ENCODE measurements around the gene MRPS18A. TPM values are rescaled to one million over a fixed set of nuclear protein-coding genes. Genes with fewer than 3 reads are reported as not detected.
A peak's percentile ranks its signal among the peaks of the same experiment; 100 is the strongest.

MRPS18A gene
- total RNA-seq, 1 experiment from 2014 or later: 54.8 TPM

DNA sequence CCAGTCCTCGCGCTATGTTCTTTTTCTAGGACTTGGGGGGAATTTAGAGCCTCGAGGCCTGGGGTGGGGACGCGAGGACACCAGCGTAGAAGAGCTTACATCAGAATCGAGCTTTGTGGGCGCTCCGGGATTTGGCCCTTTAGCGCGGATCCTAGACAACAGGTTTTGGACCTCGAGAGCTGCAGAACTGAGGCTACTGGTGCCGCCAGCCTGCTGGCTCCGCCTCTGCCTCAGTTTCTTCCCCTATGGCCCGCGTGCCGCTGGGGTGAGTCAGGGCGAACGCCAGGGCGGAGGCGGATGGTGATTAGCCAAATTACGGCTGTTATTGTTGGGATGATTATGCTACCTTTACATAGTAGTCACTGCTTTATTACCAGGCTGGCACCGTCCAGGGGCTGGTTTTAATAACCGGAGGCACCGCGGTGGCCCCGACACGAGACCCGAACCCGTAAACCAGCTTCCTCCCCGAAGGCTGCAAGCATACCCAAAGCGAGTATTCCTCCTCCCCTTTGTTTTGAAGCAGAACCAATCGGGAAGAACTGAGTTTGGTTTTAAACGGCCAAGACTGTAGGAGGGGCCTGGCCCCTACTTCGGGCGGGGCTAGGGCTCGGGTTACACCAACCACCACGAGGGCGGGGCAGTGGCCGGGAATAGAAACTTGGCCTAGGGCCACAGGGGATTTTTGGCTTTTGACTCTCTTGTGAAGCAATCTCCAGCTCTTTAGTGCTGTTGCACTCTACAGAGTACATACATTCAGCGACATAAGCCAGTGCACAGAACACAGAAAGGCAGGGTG is 57.9 kb downstream of the MRPS18A start:
- H3F3A ChIP-seq (ENCODE audit: insufficient read depth, low read depth): peaks cover 45% of the 10 kb centered on the region
- H3K9me3 ChIP-seq (ENCODE audit: insufficient read depth, low read depth): no peaks in the 10 kb centered on the region
- H3K27me3 ChIP-seq (ENCODE audit: insufficient read depth, low read depth): no peaks in the 10 kb centered on the region
- peak; percentile 96 to 97 for DNase-seq
- H3K4me1 ChIP-seq (replicated peaks; ENCODE audit: insufficient read depth): peaks cover 34% of the 10 kb centered on the region
- peak overlapping the region; percentile 85 for H3K4me2 ChIP-seq
- H2AFZ ChIP-seq: peak overlapping the region; percentile 75
- H3K36me3 ChIP-seq (ENCODE audit: low read depth): peaks cover 21% of the 10 kb centered on the region
- H4K20me1 ChIP-seq (ENCODE audit: insufficient read depth): no peaks in the 10 kb centered on the region
- POLR2A ChIA-PET (ENCODE audit: unreplicated experiment): interaction anchor here (0.5 to 0.8 kb wide), 15 partner anchors 36 to 1065 kb away, joined by 3 to 35 read pairs (median 5); partner anchors contain the start of genes HSP90AB1 and VEGFA
- peaks cover 36% of the 10 kb centered on the region for H3K79me2 ChIP-seq (ENCODE audit: low read depth)
- BruUV-seq (replicated peaks): TSS peak; percentile 48
- CTCF ChIA-PET: interaction anchor here (0.6 to 1.3 kb wide), 4 partner anchors 141 to 462 kb away, joined by 3 to 6 read pairs (median 4); partner anchors contain the start of gene VEGFA
- H3K9me2 ChIP-seq (ENCODE audit: insufficient read depth): no peaks in the 10 kb centered on the region
- intact Hi-C loops (cut with micrococcal nuclease; ENCODE audit: unreplicated experiment): loop anchor here (2.0 to 5.0 kb wide), 3 partner anchors 38 to 457 kb away; partner anchors contain the start of genes SRF and VEGFA
- peak overlapping the region; percentile 93 for H3K4me3 ChIP-seq
- no peak for TF ChIP-seq EZH2 (IDR thresholded peaks at IDR 0.05; ENCODE audit: low read depth)
- TF ChIP-seq, protein P1, sequence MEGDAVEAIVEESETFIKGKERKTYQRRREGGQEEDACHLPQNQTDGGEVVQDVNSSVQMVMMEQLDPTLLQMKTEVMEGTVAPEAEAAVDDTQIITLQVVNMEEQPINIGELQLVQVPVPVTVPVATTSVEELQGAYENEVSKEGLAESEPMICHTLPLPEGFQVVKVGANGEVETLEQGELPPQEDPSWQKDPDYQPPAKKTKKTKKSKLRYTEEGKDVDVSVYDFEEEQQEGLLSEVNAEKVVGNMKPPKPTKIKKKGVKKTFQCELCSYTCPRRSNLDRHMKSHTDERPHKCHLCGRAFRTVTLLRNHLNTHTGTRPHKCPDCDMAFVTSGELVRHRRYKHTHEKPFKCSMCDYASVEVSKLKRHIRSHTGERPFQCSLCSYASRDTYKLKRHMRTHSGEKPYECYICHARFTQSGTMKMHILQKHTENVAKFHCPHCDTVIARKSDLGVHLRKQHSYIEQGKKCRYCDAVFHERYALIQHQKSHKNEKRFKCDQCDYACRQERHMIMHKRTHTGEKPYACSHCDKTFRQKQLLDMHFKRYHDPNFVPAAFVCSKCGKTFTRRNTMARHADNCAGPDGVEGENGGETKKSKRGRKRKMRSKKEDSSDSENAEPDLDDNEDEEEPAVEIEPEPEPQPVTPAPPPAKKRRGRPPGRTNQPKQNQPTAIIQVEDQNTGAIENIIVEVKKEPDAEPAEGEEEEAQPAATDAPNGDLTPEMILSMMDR (conservative IDR thresholded peaks at IDR 0.05): no peak
- peak overlapping the region; percentile 97 for H3K27ac ChIP-seq

DNA sequence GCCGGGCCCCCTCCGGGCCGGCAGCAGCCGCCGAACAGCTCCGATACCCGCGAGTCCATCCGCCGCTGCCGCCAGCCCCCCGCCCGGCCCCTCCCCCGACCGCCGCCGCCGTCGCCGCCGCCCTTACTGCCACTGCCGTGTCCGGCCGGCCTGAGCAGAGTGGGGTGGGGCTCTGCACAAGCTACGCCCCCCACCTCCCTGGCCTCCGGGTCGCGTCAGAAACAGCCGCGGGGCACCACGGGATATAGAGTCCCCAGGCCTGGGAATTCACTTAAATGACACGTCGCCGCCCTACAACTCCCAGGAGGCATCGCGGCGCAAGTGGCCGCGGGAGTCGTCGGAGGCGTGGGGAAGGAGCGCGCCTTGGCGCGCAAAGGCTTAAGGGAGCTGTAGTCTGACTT is 58.5 kb downstream of the MRPS18A start, which contains the start of gene GTPBP2:
GTPBP2 (minus strand) TSS at position 161 of the 401 bp plus-strand sequence; CDS start at position 59, 102 bp downstream.
- H3K4me2 ChIP-seq: peak within 1 kb of the TSS; percentile 85
- H2AFZ ChIP-seq: peak within 1 kb of the TSS; percentile 75
- ChIA-PET POLR2A (ENCODE audit: unreplicated experiment) (interaction anchor here (0.6 to 0.8 kb wide), 11 partner anchors 36 to 1064 kb away, joined by 3 to 35 read pairs (median 5); partner anchors contain the start of genes HSP90AB1 and VEGFA), CTCF (interaction anchor here (0.7 to 1.3 kb wide), 3 partner anchors 141 to 462 kb away, joined by 4 to 6 read pairs (median 5); partner anchors contain the start of gene VEGFA)
- intact Hi-C loops (cut with micrococcal nuclease; ENCODE audit: unreplicated experiment): loop anchor here (5.0 kb wide), 1 partner anchor 457 kb away; the partner anchor contains the start of gene SRF
- peak within 1 kb of the TSS; percentile 97 for H3K27ac ChIP-seq
- no peaks in the 10 kb centered on the region for H3K27me3 ChIP-seq (ENCODE audit: insufficient read depth, low read depth)
- H3K9me3 ChIP-seq (ENCODE audit: insufficient read depth, low read depth): no peaks in the 10 kb centered on the region
- H3F3A ChIP-seq (ENCODE audit: insufficient read depth, low read depth): peaks cover 44% of the 10 kb centered on the region
- H3K9me2 ChIP-seq (ENCODE audit: insufficient read depth): no peaks in the 10 kb centered on the region
- TF ChIP-seq EZH2 (IDR thresholded peaks at IDR 0.05; ENCODE audit: low read depth): no peak
- TF ChIP-seq, protein P1 (conservative IDR thresholded peaks at IDR 0.05): no peak
- H3K36me3 ChIP-seq (ENCODE audit: low read depth): peaks cover 26% of the 10 kb centered on the region
- no TSS peak for BruUV-seq (replicated peaks)
- H4K20me1 ChIP-seq (ENCODE audit: insufficient read depth): no peaks in the 10 kb centered on the region
- H3K79me2 ChIP-seq (ENCODE audit: low read depth): peaks cover 36% of the 10 kb centered on the region
- peak within 1 kb of the TSS; percentile 93 for H3K4me3 ChIP-seq
- peaks cover 34% of the 10 kb centered on the region for H3K4me1 ChIP-seq (replicated peaks; ENCODE audit: insufficient read depth)
- DNase-seq: peak; percentile 95 to 99

DNA sequence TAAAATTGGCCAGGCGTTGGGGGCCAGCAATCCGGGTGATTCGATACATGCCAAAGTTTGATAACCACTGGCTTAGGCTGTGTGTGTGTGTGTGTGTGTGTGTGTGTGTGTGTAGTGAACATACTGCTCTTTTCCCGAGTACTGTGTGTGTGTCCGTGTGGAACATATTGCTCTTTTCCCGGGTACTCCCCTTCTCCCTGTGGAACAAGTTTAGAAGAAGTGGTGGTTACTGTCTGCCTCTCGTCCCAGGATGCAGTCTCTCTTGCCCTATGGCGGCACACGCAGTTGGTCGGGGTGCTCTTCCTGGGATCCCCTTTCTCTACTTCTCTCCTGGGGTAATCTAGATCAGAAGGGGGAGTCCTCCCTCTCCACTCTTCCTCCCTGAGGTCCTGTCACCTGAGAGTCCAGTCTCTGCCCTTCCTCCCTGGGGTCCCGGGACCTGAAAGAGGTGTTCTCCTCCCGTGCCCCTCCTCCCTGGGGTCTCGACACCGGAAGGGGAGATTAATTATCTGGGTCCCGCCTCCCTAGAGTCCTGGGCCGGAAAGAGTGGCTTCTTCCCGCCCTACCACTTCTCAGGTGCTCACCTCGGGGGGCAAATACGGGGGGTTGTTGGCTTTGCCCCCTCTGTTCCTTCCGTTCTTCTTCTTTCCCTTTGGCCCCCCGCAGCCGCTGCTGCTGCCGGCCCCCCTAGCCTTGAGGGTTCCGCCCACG is 59.0 kb downstream of the MRPS18A start:
- Histone ChIP-seq H3K36me3 (ENCODE audit: low read depth) (peaks cover 32% of the 10 kb centered on the region), H4K20me1 (ENCODE audit: insufficient read depth) (no peaks in the 10 kb centered on the region), H2AFZ (0 out of 2 replicates have a peak overlapping the region, but pooled peaks have one; percentile 49), H3K27ac (peak overlapping the region; percentile 96), H3K9me3 (ENCODE audit: insufficient read depth, low read depth) (no peaks in the 10 kb centered on the region), H3K9me2 (ENCODE audit: insufficient read depth) (no peaks in the 10 kb centered on the region), H3K79me2 (ENCODE audit: low read depth) (peaks cover 36% of the 10 kb centered on the region), H3F3A (ENCODE audit: insufficient read depth, low read depth) (peaks cover 44% of the 10 kb centered on the region), H3K4me2 (peak overlapping the region; percentile 79), H3K27me3 (ENCODE audit: insufficient read depth, low read depth) (no peaks in the 10 kb centered on the region), H3K4me3 (peak overlapping the region; percentile 93), H3K4me1 (replicated peaks; ENCODE audit: insufficient read depth) (peaks cover 34% of the 10 kb centered on the region)
- ChIA-PET CTCF (interaction anchor here (1.0 kb wide), 1 partner anchor 144 kb away, joined by 4 read pairs; no protein-coding TSS in a partner anchor), POLR2A (ENCODE audit: unreplicated experiment) (interaction anchor here (0.6 to 0.7 kb wide), 4 partner anchors 37 to 406 kb away, joined by 3 to 35 read pairs (median 6); no protein-coding TSS in a partner anchor)
- TF ChIP-seq, protein P1 (conservative IDR thresholded peaks at IDR 0.05): no peak
- no peak for TF ChIP-seq EZH2 (IDR thresholded peaks at IDR 0.05; ENCODE audit: low read depth)
- intact Hi-C loops (cut with micrococcal nuclease; ENCODE audit: unreplicated experiment): loop anchor here (5.0 kb wide), 1 partner anchor 456 kb away; the partner anchor contains the start of gene SRF
- BruUV-seq (replicated peaks): no TSS peak
- DNase-seq: peak; percentile 43 to 55

Data from PC-9 (cell line).